IPS DF 19.7 (cell line): Measurements from ENCODE around the gene ELFN2.
"Not testable (repeated sequence)": the region's sequence is repeated elsewhere in the genome, so short reads cannot be mapped to it uniquely, and the experiment has no call there.

Source experiments
- DNase-seq: peaks from one replicate; pipeline ENCODE4 v3.0.0-alpha.2; 2013; ENCODE audit warnings: low read depth, low spot score

Gene ELFN2

GRCh38 chr22:37335806-37336199 lies 91.5 kb downstream of the ELFN2 start:
- no peak for DNase-seq

DNA sequence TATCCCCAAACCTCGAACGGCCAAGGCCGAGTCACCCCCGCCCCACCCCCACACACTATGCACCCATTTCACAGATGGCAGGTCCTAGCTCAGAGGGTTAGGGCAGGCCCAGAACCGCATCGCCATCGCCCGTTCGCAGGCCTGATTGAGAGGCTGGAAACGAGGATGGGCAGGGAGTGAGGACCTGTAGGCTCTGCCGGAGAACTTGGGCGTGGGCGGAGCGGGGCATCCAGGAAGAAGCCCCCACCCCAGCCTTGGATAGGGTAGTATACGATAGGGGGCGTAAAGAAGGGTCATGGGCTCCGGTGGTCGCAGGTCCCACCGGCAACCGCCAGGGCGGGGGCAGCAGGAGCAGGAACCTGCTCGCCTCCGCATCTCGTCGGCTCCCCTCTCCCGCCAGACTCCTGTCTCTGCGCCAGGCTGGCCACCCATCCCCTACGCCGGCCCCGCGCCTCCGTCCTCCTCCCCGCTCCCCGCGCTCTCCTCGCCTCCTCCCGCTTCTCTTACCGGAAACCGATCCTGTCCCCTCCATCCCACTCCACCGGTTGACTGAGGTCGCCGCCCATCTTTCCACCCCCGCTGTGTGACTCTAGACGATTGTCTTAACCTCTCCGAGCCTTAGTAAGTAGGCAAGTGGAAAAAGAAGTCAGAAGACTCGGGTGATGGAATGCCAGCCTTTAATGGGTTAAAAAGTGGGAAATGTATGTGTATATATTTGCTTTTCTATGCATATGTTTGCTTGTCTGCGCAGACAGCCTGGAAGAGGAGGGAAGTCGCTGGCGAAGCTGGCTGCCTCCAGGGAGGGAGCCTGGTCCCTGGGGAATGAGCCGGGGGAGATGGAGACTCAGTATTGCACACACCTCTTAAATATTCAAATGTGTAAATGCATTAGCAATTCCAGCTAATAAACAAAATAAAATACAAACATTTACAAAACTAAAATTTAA lies 92.1 kb downstream of the ELFN2 start:
- DNase-seq: no peak

GRCh38 chr22:37334461-37334858 lies 92.8 kb downstream of the ELFN2 start:
- no peak for DNase-seq

GRCh38 chr22:37333724-37334460 lies 93.4 kb downstream of the ELFN2 start:
- no peak for DNase-seq

DNA sequence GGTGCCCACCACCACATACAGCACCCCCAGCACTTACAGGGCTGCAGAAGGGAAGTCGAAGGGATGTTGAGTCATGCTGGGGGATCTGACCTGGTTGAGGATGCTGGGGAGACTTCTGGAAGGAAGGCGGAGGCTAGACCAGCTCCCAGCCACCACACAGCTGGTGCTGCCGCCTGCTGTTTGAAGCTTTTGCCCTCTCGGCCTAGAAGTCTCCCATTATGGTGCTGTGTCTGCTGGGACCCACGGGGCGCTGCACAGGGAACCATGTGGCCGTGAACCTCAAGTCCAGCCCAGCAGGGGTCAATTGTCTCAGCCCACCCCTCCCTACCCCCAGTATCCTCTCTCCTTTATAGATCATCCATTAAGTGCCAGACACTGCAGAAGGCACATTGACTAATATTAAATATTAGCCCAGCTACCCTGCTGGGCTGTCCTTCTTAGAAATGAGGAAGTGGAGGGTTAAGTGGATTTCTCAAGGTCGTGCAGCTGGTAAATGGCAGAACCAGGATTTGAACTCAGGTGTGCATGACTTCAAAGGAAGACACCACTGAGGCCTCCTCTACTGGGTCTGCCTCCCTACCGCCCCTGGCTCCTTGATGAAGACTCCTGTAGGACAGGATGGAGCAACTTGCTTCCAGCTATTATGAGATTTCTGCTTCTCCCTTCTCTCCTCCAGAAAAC lies 95.3 kb downstream of the ELFN2 start:
- DNase-seq: no peak

DNA sequence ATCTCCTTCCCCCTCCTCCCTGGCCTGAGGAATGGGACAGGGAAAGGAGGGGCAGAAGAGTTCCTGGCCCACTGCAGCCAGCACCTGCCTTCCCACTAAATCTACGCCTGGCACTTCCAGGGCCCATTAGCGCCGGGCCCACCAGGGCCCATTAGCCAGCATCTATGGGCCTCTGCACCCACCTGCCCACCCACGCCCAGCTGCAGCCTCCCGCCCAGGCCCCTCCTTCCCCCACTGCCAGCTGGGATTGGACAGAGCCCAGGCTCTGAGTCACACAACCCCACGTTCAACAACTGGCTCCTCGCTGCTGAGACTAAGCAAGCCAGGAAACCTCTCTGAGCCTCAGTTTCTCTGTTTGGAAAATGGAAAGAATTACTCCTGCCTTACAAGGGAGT lies 96.2 kb downstream of the ELFN2 start:
- no peak for DNase-seq

DNA sequence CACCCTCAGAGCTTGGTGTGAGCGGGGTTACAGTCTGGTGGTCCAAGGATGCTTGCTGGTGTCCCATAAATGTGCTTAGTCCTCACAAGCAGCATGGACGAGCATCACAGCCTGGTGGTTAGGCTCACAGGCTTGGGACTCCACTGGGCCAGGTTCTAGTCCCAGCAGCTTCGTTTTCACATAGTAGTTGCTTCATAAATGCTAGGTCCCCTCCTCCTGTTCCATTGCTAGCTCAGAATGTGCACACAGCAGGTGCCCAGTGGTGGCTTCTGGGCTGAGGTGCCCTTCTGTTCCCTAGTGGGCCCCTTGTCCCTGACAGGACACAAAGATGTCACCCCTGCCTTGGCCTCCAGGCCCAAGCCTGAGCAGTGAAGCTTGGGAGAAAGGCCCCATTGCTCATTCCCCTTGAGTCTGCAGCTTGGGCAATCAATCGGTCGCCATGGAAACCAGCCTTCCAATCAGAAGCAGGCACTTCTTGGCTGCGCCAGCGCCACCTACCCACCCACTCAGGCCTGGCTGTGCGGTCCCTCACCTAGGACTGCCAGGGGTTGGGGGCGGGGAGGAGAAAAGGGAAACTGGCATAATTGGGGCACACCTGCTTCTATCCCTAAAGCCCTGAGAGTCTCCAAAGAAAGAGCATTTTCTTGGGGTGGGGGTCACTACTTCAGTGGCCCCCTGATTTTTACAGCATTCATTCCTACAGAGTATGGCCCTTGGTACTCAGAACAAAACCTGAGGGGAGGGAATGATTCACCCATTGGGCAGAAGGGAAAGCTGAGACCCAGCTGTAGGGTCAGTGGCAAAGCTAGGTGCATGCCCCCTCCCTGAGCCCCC lies 96.9 kb downstream of the ELFN2 start:
- DNase-seq: peak; percentile 96

DNA sequence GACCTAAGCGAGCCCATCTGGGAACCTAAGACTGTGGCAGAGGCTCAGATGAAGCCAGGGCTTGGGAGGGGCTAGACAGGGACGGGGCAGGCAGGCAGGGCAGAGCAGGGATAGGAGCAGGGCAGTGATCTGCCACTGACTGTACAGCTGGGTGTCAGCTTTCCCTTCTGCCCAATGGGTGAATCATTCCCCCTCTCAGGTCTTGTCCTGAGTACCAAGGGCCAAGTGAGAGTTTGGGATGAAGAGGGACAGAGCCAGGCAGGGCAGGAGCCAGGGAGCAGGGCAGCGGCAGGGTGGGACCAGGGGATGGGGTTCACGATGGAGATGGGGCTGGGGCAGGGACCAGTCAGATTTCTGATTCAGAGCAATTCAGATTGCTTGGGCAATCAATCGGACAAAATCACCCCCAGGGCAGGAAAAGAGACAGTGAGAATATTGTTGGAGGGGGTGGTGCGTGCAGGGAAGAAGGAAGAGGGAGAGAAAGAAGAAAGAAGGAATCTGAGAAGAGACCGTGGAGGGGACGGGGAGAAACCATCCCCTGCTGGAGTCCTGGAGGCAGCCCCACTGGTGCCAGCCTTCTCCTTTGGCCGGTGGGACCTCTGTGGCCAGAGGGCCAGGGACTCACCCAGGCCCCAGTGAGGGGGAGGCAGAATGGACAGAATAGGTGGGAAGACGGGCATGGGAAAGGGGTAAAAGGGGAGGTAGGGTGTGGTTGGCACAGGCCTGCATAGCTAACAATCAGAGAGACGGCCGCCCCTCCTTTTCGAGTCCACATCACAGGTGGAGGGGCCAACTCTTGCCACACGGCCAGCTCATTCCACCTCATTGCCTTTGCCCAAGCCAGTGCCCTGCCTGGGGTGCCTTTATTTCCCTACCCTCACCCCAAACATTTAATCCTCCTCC lies 97.8 kb downstream of the ELFN2 start:
- no peak for DNase-seq

- DNase-seq: not testable (repeated sequence)
These were observed 98.6 kb downstream of the ELFN2 start for GRCh38 chr22:37328538-37329237.

DNA sequence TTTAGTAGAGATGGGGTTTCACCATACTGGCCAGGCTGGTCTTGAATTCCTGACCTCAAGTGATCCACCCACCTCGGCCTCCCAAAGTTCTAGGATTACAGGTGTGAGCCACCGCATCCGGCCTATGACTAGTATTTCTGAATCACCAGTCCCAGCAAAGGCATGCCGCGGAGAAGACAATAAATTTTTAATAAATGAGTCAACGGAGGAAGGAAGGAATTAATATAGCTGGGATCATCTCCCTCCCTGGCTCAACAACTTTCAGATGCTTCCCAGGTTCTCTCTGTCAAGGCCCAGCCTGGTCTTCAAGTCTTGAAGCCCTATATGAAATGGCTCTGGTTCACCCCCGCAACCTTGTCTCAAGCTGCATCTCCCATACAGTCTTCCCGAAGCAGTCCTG lies 99.3 kb downstream of the ELFN2 start:
- DNase-seq: no peak

DNA sequence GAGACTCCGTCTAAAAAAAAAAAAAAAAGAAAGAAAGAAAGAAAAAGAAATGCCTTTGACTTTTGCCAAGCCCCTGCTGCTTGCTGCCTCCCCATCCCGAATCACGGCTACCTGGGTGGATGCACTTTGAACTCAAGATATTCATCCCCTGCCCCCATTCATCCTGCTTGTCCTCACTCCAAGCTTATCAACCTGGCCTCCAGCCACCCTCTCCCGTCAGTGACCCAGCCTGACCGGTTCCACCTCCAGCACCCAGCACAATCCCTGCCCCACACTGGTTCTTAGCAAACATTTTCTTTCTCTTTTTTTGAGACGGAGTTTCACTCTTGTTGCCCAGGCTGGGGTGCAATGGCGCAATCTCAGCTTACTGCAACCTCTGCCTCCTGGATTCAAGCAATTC lies 100.6 kb downstream of the ELFN2 start:
- DNase-seq: no peak

DNA sequence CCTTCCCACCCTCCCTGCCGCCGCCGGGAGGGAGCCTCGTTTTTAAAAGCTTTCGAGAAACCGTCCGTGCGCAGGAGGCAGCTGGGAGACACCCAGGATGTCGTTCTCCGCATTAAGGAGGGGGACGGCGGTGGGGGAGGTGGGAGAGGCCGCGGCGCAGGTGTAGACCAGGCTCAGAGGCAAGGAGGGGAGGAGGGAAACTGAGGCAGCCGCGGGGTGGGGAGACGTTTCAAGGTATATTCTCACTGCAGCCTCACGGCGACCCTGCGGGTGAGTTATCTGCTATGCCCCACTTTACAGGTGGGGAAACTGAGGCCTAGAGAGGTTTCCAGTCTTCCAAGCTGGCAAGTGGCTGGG lies 102.3 kb downstream of the ELFN2 start:
- DNase-seq: no peak

GRCh38 chr22:37324340-37325038 lies 102.8 kb downstream of the ELFN2 start:
- no peak for DNase-seq

DNA sequence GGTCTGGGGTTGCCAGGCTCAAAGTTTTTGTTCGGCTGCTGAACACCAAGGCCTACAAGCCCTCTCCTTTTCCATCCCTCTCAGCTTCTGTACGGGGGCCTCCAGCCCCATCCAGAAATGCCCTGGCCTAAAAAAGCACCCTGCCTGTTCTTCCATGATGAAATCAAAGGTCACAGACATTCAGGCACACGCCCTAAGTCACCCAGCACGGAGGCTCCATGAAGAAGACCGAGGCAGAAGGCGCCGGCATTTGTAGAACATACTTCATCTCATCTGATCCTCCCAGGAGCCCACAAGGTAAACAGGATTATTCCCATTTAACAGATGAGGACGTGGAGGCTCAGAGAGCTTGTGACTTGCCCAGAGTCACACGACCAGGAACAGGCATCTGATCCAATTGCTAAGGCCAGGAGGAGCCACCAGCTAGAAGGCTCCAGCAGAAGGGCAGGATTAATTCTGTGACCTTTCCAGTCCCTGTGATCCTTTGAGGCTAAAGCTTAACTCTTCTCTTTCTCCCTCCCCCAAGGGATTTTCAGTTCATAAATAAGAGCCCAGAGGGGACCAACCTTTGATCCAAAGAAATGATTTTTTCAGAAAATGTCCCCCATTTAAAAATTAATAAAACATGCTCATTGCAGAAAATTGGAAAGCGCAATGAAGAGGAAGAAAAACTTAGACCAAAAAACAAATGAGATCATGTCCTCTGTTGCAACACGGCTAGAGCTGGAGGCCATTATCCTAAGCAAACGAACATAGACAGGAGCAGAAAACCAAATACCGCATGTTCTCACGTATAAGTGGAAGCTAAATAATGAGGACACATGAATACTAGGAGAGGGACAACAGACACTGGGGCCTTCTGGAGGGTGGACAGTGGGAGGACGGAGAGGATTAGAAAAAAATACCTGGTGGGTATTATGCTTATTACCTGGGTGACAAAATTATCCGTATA lies 106.3 kb downstream of the ELFN2 start:
- no peak for DNase-seq

DNA sequence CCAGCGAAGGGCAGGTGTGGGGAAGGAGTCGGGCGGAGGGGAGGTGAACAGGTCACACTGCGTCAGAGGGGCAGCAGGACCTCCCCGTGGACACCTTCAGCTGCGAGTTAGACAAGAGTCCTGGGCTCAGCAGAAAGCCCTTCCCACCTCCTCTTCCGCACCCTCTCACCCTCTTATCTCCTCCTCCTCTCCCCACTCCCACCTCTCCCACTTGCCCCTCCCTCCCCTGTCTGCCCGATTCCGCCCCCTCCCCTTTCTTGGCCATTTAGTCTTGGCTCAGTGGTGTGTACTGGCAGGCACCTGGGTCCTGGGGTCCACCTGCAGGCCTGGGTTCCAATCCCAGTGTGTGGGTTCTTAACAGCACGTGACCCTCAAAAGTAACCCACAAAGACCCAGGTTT lies 107.8 kb downstream of the ELFN2 start:
- no peak for DNase-seq

- DNase-seq: no peak
These were observed 108.7 kb downstream of the ELFN2 start for GRCh38 chr22:37318364-37319109.
